Measurements from ENCODE around the gene SWT1.

DNA sequence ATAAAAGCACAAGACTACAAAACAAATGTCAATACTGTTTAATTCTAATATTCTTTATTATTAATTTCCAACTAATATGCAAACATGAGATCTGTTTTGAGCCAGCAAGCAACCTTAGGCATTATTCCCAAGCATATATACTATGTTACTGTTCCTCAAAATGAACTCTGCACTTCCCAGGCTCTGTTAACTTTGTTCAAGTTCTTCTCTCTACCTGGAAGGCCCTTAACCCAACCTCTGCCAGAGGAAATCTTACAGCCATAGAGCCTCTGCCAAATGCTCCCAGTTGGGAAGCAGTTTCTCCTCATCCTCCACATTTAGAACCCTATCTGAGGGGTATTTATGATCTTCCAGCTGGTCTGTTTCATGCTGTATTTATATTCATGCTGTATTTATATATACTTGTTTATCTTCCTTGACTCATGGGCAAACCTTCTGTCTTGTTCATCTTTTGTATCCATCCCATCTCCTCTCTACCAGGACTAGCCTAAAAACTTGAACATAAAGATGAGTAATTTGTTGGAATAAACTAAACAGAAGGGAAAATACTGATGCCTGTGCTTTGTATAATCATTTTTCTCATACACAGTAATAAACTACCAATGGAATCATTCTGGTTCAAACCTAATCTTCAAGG is 154.7 kb downstream of the SWT1 start:
- TF ChIP-seq, protein P1, sequence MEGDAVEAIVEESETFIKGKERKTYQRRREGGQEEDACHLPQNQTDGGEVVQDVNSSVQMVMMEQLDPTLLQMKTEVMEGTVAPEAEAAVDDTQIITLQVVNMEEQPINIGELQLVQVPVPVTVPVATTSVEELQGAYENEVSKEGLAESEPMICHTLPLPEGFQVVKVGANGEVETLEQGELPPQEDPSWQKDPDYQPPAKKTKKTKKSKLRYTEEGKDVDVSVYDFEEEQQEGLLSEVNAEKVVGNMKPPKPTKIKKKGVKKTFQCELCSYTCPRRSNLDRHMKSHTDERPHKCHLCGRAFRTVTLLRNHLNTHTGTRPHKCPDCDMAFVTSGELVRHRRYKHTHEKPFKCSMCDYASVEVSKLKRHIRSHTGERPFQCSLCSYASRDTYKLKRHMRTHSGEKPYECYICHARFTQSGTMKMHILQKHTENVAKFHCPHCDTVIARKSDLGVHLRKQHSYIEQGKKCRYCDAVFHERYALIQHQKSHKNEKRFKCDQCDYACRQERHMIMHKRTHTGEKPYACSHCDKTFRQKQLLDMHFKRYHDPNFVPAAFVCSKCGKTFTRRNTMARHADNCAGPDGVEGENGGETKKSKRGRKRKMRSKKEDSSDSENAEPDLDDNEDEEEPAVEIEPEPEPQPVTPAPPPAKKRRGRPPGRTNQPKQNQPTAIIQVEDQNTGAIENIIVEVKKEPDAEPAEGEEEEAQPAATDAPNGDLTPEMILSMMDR (conservative IDR thresholded peaks at IDR 0.05): no peak
- no peak for TF ChIP-seq EZH2 (IDR thresholded peaks at IDR 0.05; ENCODE audit: low read depth)
